Small intestine (tissue), 7 donors: ENCODE data around the gene S100A6. TPM values are rescaled to one million over a fixed set of nuclear protein-coding genes. Genes with fewer than 3 reads are reported as not detected.

ENCODE experiments used
- DNase-seq, 2 donors: peaks; one replicate each; pipeline versions ENCODE4 v3.0.0 to v3.0.0-alpha.2; 2013
- FAIRE-seq: peaks from 2 replicates; lab custom pipeline; 2012; peaks lifted over from hg19 to GRCh38; lab: Jason Lieb, UNC
- H3K27ac ChIP-seq, 3 donors: one replicate each; pipeline ENCODE4 v1.5.1; 2013; ENCODE audit warnings: low read length in 2 of 3, mild to moderate bottlenecking in 2 of 3, control low read depth in 1 of 3, inconsistent platforms in 1 of 3, low read depth in 1 of 3, moderate library complexity in 1 of 3
- H3K27me3 ChIP-seq, 3 donors: one replicate each; pipeline ENCODE4 v1.6.1; 2013; ENCODE audit warnings: low read length in 3 of 3, inconsistent platforms in 1 of 3; ENCODE audit not compliant: control insufficient read depth in 3 of 3, insufficient read depth in 3 of 3
- H3K36me3 ChIP-seq, 3 donors: one replicate each; pipeline ENCODE4 v1.6.1; 2013; ENCODE audit warnings: low read length in 3 of 3, inconsistent platforms in 1 of 3, low read depth in 1 of 3, mild to moderate bottlenecking in 1 of 3, moderate library complexity in 1 of 3; ENCODE audit not compliant: control insufficient read depth in 3 of 3, insufficient read depth in 2 of 3
- H3K4me1 ChIP-seq, 3 donors: one replicate each; pipeline ENCODE4 v1.6.1; 2013; ENCODE audit warnings: low read length in 2 of 3, inconsistent platforms in 1 of 3, low read depth in 1 of 3, mild to moderate bottlenecking in 1 of 3, moderate library complexity in 1 of 3; ENCODE audit not compliant: control insufficient read depth in 3 of 3, insufficient read depth in 2 of 3
- H3K4me3 ChIP-seq, 3 donors: one replicate each; pipeline ENCODE4 v1.5.1; 2013; ENCODE audit warnings: low read length in 3 of 3, control low read depth in 1 of 3, inconsistent platforms in 1 of 3, low read depth in 1 of 3, mild to moderate bottlenecking in 1 of 3, moderate library complexity in 1 of 3
- H3K9me3 ChIP-seq, 2 donors: one replicate each; pipeline ENCODE4 v1.6.1; 2013; ENCODE audit warnings: low read depth in 1 of 2, low read length in 1 of 2; ENCODE audit not compliant: control insufficient read depth in 2 of 2, insufficient read depth in 1 of 2
- WGBS, 3 donors: extraction: QIAGEN DNeasy Blood & Tissue Kit; methylation state at CpG; one replicate each; pipeline ENCODE4 v1.1.7; 2013; 5-methylcytosine and 5-hydroxymethylcytosine counted together
- polyA plus RNA-seq, 4 donors: library from polyadenylated mRNA; stranded (reverse) in 3 of 4; unstranded in 1 of 4; fragments of 200-250 nt in 3 of 4; fragments of 120-200 nt in 1 of 4; gene quantifications; one replicate each; pipeline versions ENCODE4 v1.2.1 to v1.2.3, GENCODE V29; 2013
- donor health status: healthy with polysubstance abuse.
- donor health status: control.
- donor health status: control.
- donor health status: Bipolar disorder and iron deficiency.
- donor health status: healthy.

Gene S100A6
- polyA plus RNA-seq, 4 donors = 313 to 4,929 (median 1,988) TPM

- FAIRE-seq = no peak
Measured at GRCh38 chr1:153545067-153546055, 9.6 kb upstream of the S100A6 start, which contains the start of gene S100A4. Gene S100A4, minus strand, starts transcription at chr1:153545806. Its CDS starts 1,012 bp downstream, at chr1:153544794.

GRCh38 chr1:153544453-153545066, 8.8 kb upstream of the S100A6 start:
- no peak for DNase-seq

More at GRCh38 chr1:153545067-153546055, 9.6 kb upstream of the S100A6 start, which contains the start of gene S100A4:
- H3K27ac ChIP-seq = peak within 1 kb of the TSS; percentile 56 to 78 (median 74)
- no peaks in the 10 kb centered on the region for H3K36me3 ChIP-seq
- H3K4me1 ChIP-seq = peaks cover 14 to 49% (median 14%) of the 10 kb centered on the region in 3 donors
- peak; percentile 96 to 98 for DNase-seq
- H3K4me3 ChIP-seq = peak within 1 kb of the TSS in 1 of 3 donors; percentile 29
- 28 to 39% (median 30%) methylated on average over 19 of the region's 19 CpGs for WGBS, 3 donors
- H3K27me3 ChIP-seq = no peaks in the 10 kb centered on the region
- no peaks in the 10 kb centered on the region for H3K9me3 ChIP-seq

GRCh38 chr1:153543736-153544135, 7.9 kb upstream of the S100A6 start:
- Histone ChIP-seq H3K27ac (no peak overlapping the region), H3K27me3 (no peaks in the 10 kb centered on the region), H3K36me3 (no peaks in the 10 kb centered on the region), H3K4me1 (peaks cover 7 to 42% (median 18%) of the 10 kb centered on the region in 3 donors), H3K9me3 (no peaks in the 10 kb centered on the region), H3K4me3 (no peak overlapping the region)
- no peak for FAIRE-seq
- DNase-seq = no peak
- 80 to 89% (median 88%) methylated on average over 4 of the region's 4 CpGs for WGBS, 3 donors

More at GRCh38 chr1:153544453-153545066, 8.8 kb upstream of the S100A6 start:
- Histone ChIP-seq H3K4me3 (no peak overlapping the region), H3K27ac (peak overlapping the region; percentile 49 to 78 (median 74)), H3K4me1 (peaks cover 14 to 47% (median 18%) of the 10 kb centered on the region in 3 donors), H3K36me3 (no peaks in the 10 kb centered on the region), H3K27me3 (no peaks in the 10 kb centered on the region), H3K9me3 (no peaks in the 10 kb centered on the region)
- WGBS, 3 donors = 33 to 45% (median 34%) methylated on average over 10 of the region's 10 CpGs
- no peak for FAIRE-seq

- DNase-seq = no peak
- FAIRE-seq = no peak
- H3K9me3 ChIP-seq = no peaks in the 10 kb centered on the region
- H3K27ac ChIP-seq = no peak overlapping the region
- 79 to 88% (median 84%) methylated on average over 13 of the region's 13 CpGs for WGBS, 3 donors
- H3K4me1 ChIP-seq = peaks cover 4 to 45% (median 18%) of the 10 kb centered on the region in 3 donors
- no peaks in the 10 kb centered on the region for H3K27me3 ChIP-seq
- no peak overlapping the region for H3K4me3 ChIP-seq
- H3K36me3 ChIP-seq = no peaks in the 10 kb centered on the region
Measured at GRCh38 chr1:153542956-153543711, 7.3 kb upstream of the S100A6 start.

- peaks cover 4 to 42% (median 18%) of the 10 kb centered on the region in 3 donors for H3K4me1 ChIP-seq
- H3K27ac ChIP-seq = no peak overlapping the region
Measured at GRCh38 chr1:153541641-153542590, 6.1 kb upstream of the S100A6 start.

GRCh38 chr1:153540394-153541361, 4.9 kb upstream of the S100A6 start, which contains the start of gene S100A5:
Gene S100A5, minus strand, starts transcription at chr1:153540934. Its CDS starts 743 bp downstream, at chr1:153540191.
- Histone ChIP-seq H3K4me3 (no peak within 1 kb of the TSS), H3K36me3 (no peaks in the 10 kb centered on the region), H3K27me3 (no peaks in the 10 kb centered on the region), H3K4me1 (peaks cover 4 to 37% (median 17%) of the 10 kb centered on the region in 3 donors), H3K9me3 (no peaks in the 10 kb centered on the region), H3K27ac (peak within 1 kb of the TSS in 1 of 3 donors; percentile 46)
- 53 to 68% (median 59%) methylated on average over 11 of the region's 11 CpGs for WGBS, 3 donors
- peak in 1 of 2 donors; percentile 54 for DNase-seq
- no peak for FAIRE-seq

More at GRCh38 chr1:153541641-153542590, 6.1 kb upstream of the S100A6 start:
- Histone ChIP-seq H3K4me3 (no peak overlapping the region), H3K9me3 (no peaks in the 10 kb centered on the region), H3K36me3 (no peaks in the 10 kb centered on the region), H3K27me3 (no peaks in the 10 kb centered on the region)
- FAIRE-seq (no peak), DNase-seq (no peak)
- WGBS, 3 donors = 83 to 89% (median 84%) methylated on average over 13 of the region's 13 CpGs
